T-helper 9 cell (primary cell): Measurements from ENCODE around the gene NKAIN4.
A peak's percentile ranks its signal among the peaks of the same experiment; 100 is the strongest.

ENCODE experiments used
- DNase-seq: peaks from one replicate; pipeline ENCODE4 v3.0.0-alpha.2; 2020

The NKAIN4 gene

GRCh38 chr20:63273059-63273579, 18.9 kb upstream of the NKAIN4 start:
- DNase-seq = no peak

DNA sequence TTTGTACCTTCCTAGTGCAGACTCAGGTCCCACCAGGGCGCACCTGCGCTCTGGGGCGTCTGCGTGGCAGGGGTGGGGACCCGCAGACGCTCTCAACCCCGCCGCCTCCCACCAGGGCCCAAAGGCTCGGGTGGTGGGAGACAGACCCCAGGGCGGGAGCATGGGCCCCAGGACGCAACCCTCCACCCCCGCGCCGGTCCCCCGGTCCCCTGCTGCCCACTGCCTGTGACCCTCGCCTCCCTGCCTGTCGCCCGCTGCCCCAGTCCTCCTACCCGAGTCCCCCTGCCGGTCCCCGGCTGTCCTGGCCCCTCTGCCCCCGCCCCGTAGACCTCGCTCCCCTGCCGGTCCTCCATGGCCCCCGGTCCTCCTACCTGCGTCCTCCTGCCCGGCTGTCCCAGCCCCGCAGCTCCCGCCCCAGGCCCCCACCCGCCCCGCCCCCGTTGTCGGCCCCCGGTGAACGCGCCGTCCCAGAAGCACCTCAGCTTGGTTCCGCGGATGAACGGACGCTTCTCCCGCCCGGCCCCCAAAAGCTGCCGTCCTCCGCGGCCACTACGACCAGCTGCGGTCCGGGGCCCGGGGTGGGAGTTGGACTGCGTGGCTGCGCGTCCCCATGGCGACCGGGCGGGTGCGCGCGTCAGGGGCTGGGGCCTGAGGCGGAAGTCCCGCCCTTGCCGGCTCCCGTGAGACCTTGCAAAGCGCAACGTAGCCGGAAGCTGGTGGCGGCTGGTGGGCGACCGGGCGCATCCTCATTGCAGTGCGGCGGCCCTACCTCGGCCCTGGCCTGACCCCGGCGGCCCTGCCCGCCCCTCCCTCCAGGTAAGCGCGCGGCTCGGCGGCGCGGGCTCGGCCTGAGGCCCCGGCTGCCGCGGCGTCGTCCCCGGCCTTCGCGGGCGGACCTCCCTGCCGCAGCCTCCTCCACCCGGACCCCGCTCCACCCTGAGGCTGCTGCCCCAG, 18.1 kb upstream of the NKAIN4 start, which contains the start of gene ARFGAP1:
Gene ARFGAP1, plus strand, starts transcription at position 709 of the 954 bp plus-strand sequence. CDS start 2,768 bp downstream, outside the sequence.
- peak; percentile 80 for DNase-seq

- DNase-seq = no peak
These were observed 16.5 kb upstream of the NKAIN4 start for GRCh38 chr20:63270606-63271325.

DNA sequence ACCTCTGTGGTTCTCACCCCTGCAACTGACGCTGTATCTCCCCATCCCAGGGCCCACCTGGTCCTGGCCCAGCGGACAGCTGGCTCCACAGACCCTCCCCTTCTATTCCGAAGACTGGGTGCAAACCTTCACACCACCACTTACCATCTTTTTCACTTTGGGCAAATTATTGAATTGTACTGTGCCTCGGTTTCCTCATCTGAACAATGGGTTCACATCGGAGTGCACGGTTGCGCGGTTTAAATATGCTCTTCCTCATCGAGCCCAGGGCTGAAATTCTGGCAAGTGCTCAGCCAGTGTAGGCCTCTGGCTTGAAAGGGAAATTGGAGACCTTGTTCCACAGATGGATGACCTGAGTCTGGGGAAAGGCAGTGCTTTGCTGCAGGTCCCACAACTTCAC, 15.5 kb upstream of the NKAIN4 start:
- DNase-seq = no peak

GRCh38 chr20:63268671-63269439, 14.6 kb upstream of the NKAIN4 start:
- no peak for DNase-seq

- DNase-seq = no peak
These were observed 14.0 kb upstream of the NKAIN4 start for GRCh38 chr20:63268256-63268655.

GRCh38 chr20:63267691-63268090, 13.4 kb upstream of the NKAIN4 start:
- DNase-seq = no peak

DNA sequence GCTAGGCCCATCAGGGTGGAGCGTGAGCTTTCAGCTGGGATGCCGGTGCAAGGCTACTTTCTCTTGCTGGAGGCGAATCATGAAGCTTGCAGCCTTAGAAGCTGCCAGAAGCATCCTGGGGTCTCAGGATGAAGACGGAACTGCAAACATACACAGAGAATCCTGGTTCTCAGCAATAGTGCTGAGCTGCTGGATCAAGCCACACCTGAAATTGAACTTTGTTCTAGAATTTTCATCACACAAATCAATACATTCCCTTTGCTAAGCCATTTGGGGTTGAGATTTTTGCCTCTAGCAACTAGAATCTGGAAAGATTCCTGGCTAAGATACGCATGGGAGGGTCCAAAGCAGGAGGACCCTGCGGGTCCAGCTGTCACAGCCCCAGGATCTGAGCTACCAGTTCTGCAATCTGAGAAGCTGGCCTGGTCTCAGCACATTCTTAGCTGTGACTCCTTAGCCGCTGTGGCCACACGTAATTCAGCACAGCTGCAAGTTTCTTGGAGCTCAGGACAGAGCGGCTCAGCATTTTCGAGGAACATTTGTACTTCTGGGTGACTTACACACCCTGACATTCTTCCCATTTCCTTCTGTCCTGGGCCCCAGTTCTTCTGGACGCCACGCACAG, 11.7 kb upstream of the NKAIN4 start:
- no peak for DNase-seq

DNA sequence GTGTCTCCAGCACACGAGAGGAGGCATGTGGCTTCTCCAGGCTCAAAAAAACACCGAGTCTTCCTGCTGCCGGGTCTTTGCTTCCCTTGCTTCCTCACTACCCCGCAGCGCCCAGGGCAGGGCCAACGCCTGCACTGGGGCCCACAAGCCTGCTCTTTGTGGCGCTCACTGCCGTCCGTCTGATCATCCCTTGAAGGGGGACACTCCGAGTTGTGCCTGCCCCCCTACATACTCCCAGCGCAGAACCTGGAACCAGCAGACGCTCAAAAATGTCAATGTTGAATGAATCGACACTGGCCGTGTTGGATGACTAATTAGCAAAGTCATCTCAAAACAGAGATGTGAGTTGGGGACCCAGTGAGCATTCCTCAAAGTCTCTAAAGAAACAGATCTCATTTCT, 10.3 kb upstream of the NKAIN4 start:
- DNase-seq = no peak

DNA sequence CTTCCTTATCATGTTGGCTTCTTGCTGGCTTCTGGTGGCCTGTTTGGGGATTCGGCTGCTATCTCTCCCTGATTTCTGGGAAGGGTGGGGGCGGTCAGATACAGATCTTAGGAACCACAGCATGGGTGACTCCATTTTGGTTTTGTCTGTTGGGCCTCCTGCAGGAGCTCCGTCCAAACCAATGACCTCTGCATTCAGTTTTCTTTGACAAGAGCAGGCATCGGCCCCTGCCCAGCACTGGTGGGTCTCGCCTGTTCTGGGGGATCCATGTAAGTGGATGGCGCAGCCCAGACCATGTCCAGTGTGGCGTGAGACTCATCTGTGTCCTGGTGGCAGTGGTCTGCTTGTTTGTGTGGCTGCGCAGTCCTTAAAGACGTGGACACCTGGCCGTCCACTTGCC, 9.7 kb upstream of the NKAIN4 start:
- no peak for DNase-seq

GRCh38 chr20:63262836-63263235, 8.6 kb upstream of the NKAIN4 start:
- no peak for DNase-seq

DNA sequence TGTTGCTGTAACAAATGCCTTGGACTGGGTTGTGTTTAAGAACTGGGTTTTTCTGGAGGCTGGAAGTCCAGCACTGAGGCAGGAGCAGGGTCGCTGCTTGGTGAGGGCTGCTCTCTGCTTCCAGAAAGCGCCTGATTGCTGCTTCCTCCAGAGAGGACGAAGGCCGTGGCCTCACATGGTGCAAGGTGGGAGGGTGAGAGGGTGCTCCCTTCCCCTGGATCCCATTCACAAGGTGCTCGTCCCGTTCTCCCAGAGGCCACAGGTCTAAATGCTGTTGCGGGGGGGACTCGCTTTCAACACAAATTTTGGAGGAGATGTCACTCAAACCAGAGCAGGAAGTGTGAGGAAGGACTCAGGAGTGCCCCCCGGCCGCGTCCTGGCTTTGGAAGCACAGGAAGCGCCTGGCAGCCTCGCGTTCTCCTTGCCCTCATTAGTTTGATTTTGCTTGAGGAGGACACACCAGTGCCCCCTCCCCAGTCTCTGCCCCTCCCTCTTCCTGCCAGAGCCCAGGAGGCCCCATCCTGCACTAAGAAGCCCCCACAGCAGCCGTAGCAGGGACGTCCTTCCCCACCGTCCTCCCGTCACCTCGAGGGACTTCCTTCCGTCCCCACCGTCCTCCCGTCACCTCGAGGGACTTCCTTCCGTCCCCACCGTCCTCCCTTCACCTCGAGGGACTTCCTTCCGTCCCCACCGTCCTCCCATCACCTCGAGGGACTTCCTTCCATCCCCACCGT, 7.7 kb upstream of the NKAIN4 start:
- DNase-seq = no peak

DNA sequence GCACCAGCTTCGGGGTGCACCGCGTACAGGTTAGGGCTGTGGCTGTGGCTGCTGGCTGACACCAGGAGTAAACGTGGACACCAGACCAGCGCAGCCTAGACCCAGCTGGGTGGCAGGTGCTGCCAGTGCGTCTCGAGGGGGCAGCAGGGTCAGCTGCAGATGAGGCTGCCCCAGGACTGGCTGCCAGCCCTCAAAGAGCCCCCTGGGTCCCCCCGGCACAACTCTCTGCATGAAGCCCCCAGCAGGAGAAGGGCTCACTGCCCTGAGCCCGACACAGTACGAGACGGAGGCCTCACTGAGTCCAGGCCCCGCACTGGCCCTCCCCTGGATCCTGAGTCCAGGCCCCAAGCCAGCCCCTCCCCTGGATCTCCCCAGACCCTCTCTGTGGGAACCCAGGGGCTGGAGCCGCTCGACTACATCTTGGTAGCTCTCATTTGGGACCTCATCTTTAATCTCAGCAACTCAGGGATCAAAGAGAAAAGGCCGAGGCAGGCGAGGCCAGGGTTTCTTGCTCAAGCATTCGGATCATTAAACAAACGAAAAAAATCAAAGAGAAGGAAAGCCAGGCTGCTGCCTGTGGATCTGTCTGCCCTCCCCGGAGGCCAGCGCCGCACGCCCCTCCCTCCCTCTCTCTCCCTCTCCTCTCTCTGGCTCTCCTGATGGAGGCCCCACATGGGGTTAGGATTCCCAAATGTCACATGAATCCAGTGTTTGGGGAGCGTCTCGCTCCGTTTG, 7.0 kb upstream of the NKAIN4 start:
- DNase-seq = no peak

DNA sequence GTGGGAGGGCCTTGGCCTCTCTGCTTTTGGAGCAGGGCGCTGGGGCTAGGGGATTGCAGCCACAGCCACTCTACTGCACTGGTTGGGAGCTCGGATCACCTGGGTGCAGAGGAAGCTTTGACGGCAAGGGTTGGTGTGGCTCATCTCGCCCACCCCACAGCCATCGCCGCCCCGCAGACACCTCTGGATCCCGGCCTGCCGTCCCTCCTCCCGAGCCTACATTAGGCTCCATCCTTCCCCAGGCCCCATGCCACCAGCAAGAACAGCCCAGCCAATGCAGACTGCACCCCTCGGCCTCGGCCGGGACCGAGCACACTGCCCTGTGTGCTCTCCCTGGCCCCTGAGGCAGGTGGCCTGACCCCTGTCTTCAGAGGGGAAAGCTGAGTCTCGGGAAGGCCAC, 6.3 kb upstream of the NKAIN4 start:
- DNase-seq = no peak

DNA sequence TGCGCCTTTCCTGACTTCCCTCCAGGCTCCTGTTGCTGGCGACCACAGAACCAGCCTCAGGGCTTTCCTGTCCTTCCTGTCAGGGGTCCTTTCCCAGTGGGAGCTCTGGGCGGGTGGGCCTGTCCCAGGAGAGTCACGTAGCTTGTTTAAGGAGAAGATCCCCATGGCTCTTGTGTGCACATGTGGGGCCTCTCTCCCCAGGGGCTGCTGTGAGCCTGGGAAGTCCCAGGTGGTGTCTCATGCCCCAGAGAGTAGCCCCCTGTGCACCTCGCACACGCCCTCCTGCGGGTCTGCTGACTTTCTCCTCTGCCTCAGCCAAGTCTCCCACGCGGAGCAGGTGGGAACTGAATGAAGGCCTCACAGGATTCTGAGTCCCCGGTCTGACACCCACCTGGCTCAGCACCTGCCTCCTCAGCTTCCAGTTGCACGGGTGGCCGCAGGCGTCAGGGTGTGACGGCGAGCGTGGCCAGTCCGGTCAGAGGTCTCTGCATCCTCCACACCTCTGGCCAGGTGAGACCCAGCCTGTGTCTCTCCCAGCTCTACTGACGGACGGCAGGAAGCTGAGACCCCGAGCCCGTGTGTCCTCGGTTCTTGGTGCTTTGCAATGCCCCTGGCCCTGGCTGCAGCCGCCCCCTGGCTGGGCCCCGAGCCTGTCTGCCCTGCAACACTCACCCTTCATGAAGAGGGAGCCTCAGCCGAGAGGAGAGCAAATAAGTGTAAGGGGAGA, 5.6 kb upstream of the NKAIN4 start:
- DNase-seq = no peak

- DNase-seq = no peak
These were observed 4.5 kb upstream of the NKAIN4 start for GRCh38 chr20:63258781-63259180.

DNA sequence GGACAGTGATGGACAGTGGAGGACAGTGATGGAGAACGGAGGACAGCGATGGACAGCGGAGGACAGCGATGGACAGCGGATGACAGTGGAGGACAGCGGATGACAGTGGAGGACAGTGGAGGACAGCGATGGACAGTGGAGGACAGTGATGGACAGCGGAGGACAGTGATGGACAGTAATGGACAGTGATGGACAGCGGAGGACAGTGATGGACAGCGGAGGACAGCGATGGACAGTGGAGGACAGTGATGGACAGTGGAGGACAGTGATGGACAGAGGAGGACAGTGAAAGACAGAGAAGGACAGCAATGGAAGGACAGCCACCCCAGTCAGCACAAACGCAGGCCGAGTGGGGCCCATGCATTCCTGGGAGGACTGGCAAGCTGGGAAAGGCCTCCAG, 3.4 kb upstream of the NKAIN4 start:
- DNase-seq = no peak

- no peak for DNase-seq
These were observed 2.7 kb upstream of the NKAIN4 start for GRCh38 chr20:63256954-63257353.

DNA sequence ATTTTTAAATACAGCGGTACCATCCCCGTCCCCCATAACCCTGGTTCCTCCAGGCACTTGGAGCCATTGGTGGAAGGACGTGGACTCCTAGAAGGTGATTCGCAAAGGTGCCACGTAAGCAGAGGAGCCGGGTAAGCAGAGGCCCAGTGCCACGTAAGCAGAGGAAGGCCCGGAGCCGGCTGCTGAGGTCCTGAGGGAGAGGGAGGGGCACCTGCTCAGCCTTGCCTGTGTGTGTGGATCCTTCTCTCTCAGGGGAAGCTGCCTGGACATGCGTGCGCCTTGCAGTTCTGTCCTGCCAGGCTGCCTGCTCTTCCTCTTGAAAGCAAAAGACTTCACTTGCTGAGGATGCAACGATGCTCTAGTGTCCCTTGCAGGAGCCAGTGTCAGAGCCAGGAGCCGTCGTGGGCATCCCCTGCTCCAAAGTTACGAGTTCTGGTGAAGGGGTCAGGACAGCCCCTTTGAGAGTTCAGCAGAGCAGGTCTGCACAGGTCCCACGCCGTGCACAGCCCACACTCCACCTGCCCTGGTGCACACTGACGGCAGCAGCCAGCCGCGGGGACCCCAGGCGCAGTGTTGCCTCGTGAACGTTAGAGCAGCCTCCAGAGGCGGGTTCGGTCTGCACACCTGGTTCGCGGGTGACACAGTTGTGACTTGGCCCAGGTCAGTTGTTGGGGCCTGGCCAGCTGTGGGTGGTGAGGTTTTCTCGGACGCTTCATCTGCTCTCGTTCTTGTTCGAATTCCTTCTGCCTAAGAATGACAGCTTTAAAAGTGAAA, 1.9 kb upstream of the NKAIN4 start:
- DNase-seq = no peak
